Loucy (cell line): ENCODE data around the gene RANBP3.

Experiments
- H2AFZ ChIP-seq: fragments of 200-600 bp; sonication (generic); 2 replicates; pipeline ENCODE4 v1.6.0; 2016; ENCODE audit warnings: antibody characterized with exemption, mild to moderate bottlenecking, low read length, moderate library complexity
- H3F3A ChIP-seq: fragments of 200-600 bp; 2 replicates; pipeline ENCODE4 v1.6.0; 2016; ENCODE audit warnings: antibody characterized with exemption, low read depth, mild to moderate bottlenecking
- H3K27me3 ChIP-seq: fragments of 200-600 bp; sonication (generic); 2 replicates; pipeline ENCODE4 v1.6.1; 2014; ENCODE audit warnings: low read length, mild to moderate bottlenecking; ENCODE audit not compliant: insufficient read depth, poor library complexity, severe bottlenecking
- H3K36me3 ChIP-seq: fragments of 200-600 bp; sonication (generic); 2 replicates; pipeline ENCODE4 v1.6.1; 2016; ENCODE audit warnings: low read length; ENCODE audit not compliant: insufficient read depth
- H3K4me1 ChIP-seq: fragments of 200-600 bp; sonication (generic); 2 replicates; pipeline ENCODE4 v1.5.1; 2014; ENCODE audit warnings: low read length, mild to moderate bottlenecking; ENCODE audit not compliant: insufficient read depth, poor library complexity, severe bottlenecking
- H3K4me2 ChIP-seq: fragments of 200-600 bp; sonication (generic); 2 replicates; pipeline ENCODE4 v1.6.0; 2014; ENCODE audit warnings: antibody characterized with exemption, low read length, low read depth, mild to moderate bottlenecking; ENCODE audit not compliant: poor library complexity, severe bottlenecking
- H3K4me3 ChIP-seq: fragments of 200-600 bp; sonication (generic); 2 replicates; pipeline ENCODE4 v1.5.1; 2014; ENCODE audit warnings: low read length, mild to moderate bottlenecking, mixed read lengths; ENCODE audit not compliant: poor library complexity, severe bottlenecking
- H3K79me2 ChIP-seq: fragments of 200-600 bp; sonication (generic); 2 replicates; pipeline ENCODE4 v1.6.1; 2014; ENCODE audit warnings: low read length; ENCODE audit not compliant: insufficient read depth
- H3K9ac ChIP-seq: fragments of 200-600 bp; sonication (generic); 2 replicates; pipeline ENCODE4 v1.6.0; 2014; ENCODE audit warnings: mild to moderate bottlenecking, low read depth, low read length, moderate library complexity; ENCODE audit not compliant: poor library complexity, severe bottlenecking
- H3K9me2 ChIP-seq: fragments of 200-600 bp; sonication (generic); replicated peaks from 2 replicates; pipeline ENCODE4 v1.6.1; 2016; ENCODE audit warnings: low read depth, low read length, mixed read lengths
- H3K9me3 ChIP-seq: fragments of 200-600 bp; sonication (generic); 2 replicates; pipeline ENCODE4 v1.6.1; 2014; ENCODE audit warnings: mild to moderate bottlenecking, antibody characterized with exemption, low read length, low read depth; ENCODE audit not compliant: insufficient read depth
- H4K20me1 ChIP-seq: fragments of 200-600 bp; sonication (generic); 2 replicates; pipeline ENCODE4 v1.6.0; 2014; ENCODE audit warnings: antibody characterized with exemption, low read length, mild to moderate bottlenecking; ENCODE audit not compliant: insufficient read depth, poor library complexity, severe bottlenecking
- CTCF ChIP-seq: fragments of 200-600 bp; sonication (generic); conservative IDR thresholded peaks from 2 replicates; pipeline ENCODE4 v1.5.1; 2014; ENCODE audit warnings: mild to moderate bottlenecking, antibody characterized with exemption, low read length
- EZH2phosphoT487 ChIP-seq: fragments of 200-600 bp; IDR thresholded peaks from 2 replicates; pipeline ENCODE4 v1.6.1; 2018; ENCODE audit warnings: antibody characterized with exemption, mild to moderate bottlenecking, moderate library complexity, borderline replicate concordance

The RANBP3 gene

GRCh38 chr19:5995606-5996005, 17.7 kb upstream of the RANBP3 start:
- no peaks in the 10 kb centered on the region for H3K4me1 ChIP-seq
- no peaks in the 10 kb centered on the region for H3K36me3 ChIP-seq
- H3K9me2 ChIP-seq = no peaks in the 10 kb centered on the region
- no peaks in the 10 kb centered on the region for H3K79me2 ChIP-seq
- H3K9ac ChIP-seq = no peak overlapping the region
- no peaks in the 10 kb centered on the region for H3F3A ChIP-seq
- TF ChIP-seq CTCF = no peak
- TF ChIP-seq EZH2phosphoT487 = no peak
- no peak overlapping the region for H3K4me3 ChIP-seq
- no peaks in the 10 kb centered on the region for H3K27me3 ChIP-seq
- no peak overlapping the region for H2AFZ ChIP-seq
- no peaks in the 10 kb centered on the region for H3K9me3 ChIP-seq
- H3K4me2 ChIP-seq = no peak overlapping the region
- no peaks in the 10 kb centered on the region for H4K20me1 ChIP-seq

GRCh38 chr19:5994405-5995165, 16.6 kb upstream of the RANBP3 start:
- Histone ChIP-seq H3K9me2 (no peaks in the 10 kb centered on the region), H3K79me2 (no peaks in the 10 kb centered on the region), H3K4me2 (no peak overlapping the region), H4K20me1 (no peaks in the 10 kb centered on the region), H3K9me3 (no peaks in the 10 kb centered on the region), H3K4me1 (no peaks in the 10 kb centered on the region), H3K4me3 (no peak overlapping the region), H3K27me3 (no peaks in the 10 kb centered on the region), H2AFZ (no peak overlapping the region), H3K9ac (no peak overlapping the region), H3F3A (no peaks in the 10 kb centered on the region), H3K36me3 (no peaks in the 10 kb centered on the region)
- TF ChIP-seq CTCF = no peak
- no peak for TF ChIP-seq EZH2phosphoT487

- H3K4me1 ChIP-seq = no peaks in the 10 kb centered on the region
- no peaks in the 10 kb centered on the region for H3K79me2 ChIP-seq
- no peaks in the 10 kb centered on the region for H3F3A ChIP-seq
- H4K20me1 ChIP-seq = no peaks in the 10 kb centered on the region
- no peak overlapping the region for H3K9ac ChIP-seq
- H3K4me3 ChIP-seq = no peak overlapping the region
- TF ChIP-seq CTCF = no peak
- TF ChIP-seq EZH2phosphoT487 = no peak
- no peaks in the 10 kb centered on the region for H3K27me3 ChIP-seq
- no peak overlapping the region for H3K4me2 ChIP-seq
- H3K36me3 ChIP-seq = no peaks in the 10 kb centered on the region
- no peaks in the 10 kb centered on the region for H3K9me2 ChIP-seq
- no peaks in the 10 kb centered on the region for H3K9me3 ChIP-seq
- H2AFZ ChIP-seq = no peak overlapping the region
Measured at GRCh38 chr19:5993648-5994358, 15.9 kb upstream of the RANBP3 start.
